Measurements from ENCODE around the gene PLCL1. TPM values are rescaled to one million over a fixed set of nuclear protein-coding genes. Genes with fewer than 3 reads are reported as not detected.

PLCL1 gene
- total RNA-seq, 1 experiment from 2014 or later, result 0.07 TPM

GRCh38 chr2:197904446-197904845 lies 100.1 kb downstream of the PLCL1 start:
- ATAC-seq (no peak), DNase-seq (ENCODE audit: low read depth, low spot score) (no peak)
- ChIA-PET RAD21 (ENCODE audit: low non-redundant PET in 1 of 2, low total read pairs in 2 of 2, uncharacterized antibody in 2 of 2, unreplicated experiment in 2 of 2) (no interaction called here), CTCF (no interaction called here), POLR2A (no interaction called here)
- intact Hi-C loops (cut with micrococcal nuclease), result no loop called here
- Histone ChIP-seq H4K20me1 (ENCODE audit: insufficient read depth) (no peaks in the 10 kb centered on the region), H3K9me2 (ENCODE audit: insufficient read depth) (no peaks in the 10 kb centered on the region), H3K79me2 (ENCODE audit: insufficient read depth, low read length) (no peaks in the 10 kb centered on the region), H3K27ac (ENCODE audit: low read depth, low read length) (no peak overlapping the region), H3K4me2 (ENCODE audit: low read length) (no peak overlapping the region), H3K4me1 (ENCODE audit: control insufficient read depth in 1 of 2, insufficient read depth in 2 of 2, low read length in 2 of 2) (peaks cover 0 to 2% of the 10 kb centered on the region in 2 experiments; a peak in 2 of 4 replicates), H2AFZ (ENCODE audit: low read depth, low read length, poor library complexity, severe bottlenecking) (no peak overlapping the region), H3K9me3 (ENCODE audit: control insufficient read depth in 1 of 2, insufficient read depth in 1 of 2, low read depth in 1 of 2, low read length in 2 of 2) (no peaks in the 10 kb centered on the region), H3K27me3 (ENCODE audit: insufficient read depth, low read length) (peaks cover 34% of the 10 kb centered on the region), H3K9ac (ENCODE audit: low read length) (no peak overlapping the region), H3K4me3 (replicated peaks in 1 of 2; ENCODE audit: low read depth in 1 of 2, low read length in 2 of 2) (no peak overlapping the region), H3K36me3 (ENCODE audit: control insufficient read depth in 1 of 2, insufficient read depth in 2 of 2, low read length in 2 of 2) (no peaks in the 10 kb centered on the region)
- TF ChIP-seq FOSL1 (IDR thresholded peaks at IDR 0.05; ENCODE audit: low read depth) (no peak), POLR2A (IDR thresholded peaks at IDR 0.05; ENCODE audit: borderline replicate concordance, extremely low read depth, insufficient read depth, insufficient read length) (no peak), RAD21 (IDR thresholded peaks at IDR 0.05; ENCODE audit: low read depth) (no peak), EZH2phosphoT487 (IDR thresholded peaks at IDR 0.05; ENCODE audit: borderline replicate concordance) (no peak), SP1 (IDR thresholded peaks at IDR 0.05; ENCODE audit: low read depth) (no peak), TCF7L2 (IDR thresholded peaks at IDR 0.05; ENCODE audit: borderline replicate concordance, extremely low read depth, insufficient read depth, insufficient read length) (no peak), YY1 (IDR thresholded peaks at IDR 0.05; ENCODE audit: extremely low read depth, insufficient replicate concordance, low read depth, low read length) (no peak), JUND (IDR thresholded peaks at IDR 0.05) (no peak), ZNF274 (IDR thresholded peaks at IDR 0.05; ENCODE audit: low read depth, low read length) (no peak), EGR1 (IDR thresholded peaks at IDR 0.05; ENCODE audit: low read depth) (no peak), SRF (IDR thresholded peaks at IDR 0.05; ENCODE audit: low read depth) (no peak), MAX (IDR thresholded peaks at IDR 0.05) (no peak), SIN3A (IDR thresholded peaks at IDR 0.05; ENCODE audit: low read depth) (no peak)
- no TSS peak for BruUV-seq (replicated peaks)

- Histone ChIP-seq H3K4me2 (ENCODE audit: low read length) (no peak overlapping the region), H3K9ac (ENCODE audit: low read length) (no peak overlapping the region), H3K9me2 (ENCODE audit: insufficient read depth) (no peaks in the 10 kb centered on the region), H3K36me3 (ENCODE audit: control insufficient read depth in 1 of 2, insufficient read depth in 2 of 2, low read length in 2 of 2) (no peaks in the 10 kb centered on the region), H2AFZ (ENCODE audit: low read depth, low read length, poor library complexity, severe bottlenecking) (no peak overlapping the region), H3K79me2 (ENCODE audit: insufficient read depth, low read length) (no peaks in the 10 kb centered on the region), H3K4me1 (ENCODE audit: control insufficient read depth in 1 of 2, insufficient read depth in 2 of 2, low read length in 2 of 2) (peaks cover 0 to 2% of the 10 kb centered on the region in 2 experiments; a peak in 2 of 4 replicates), H3K27ac (ENCODE audit: low read depth, low read length) (no peak overlapping the region), H3K4me3 (replicated peaks in 1 of 2; ENCODE audit: low read depth in 1 of 2, low read length in 2 of 2) (no peak overlapping the region), H4K20me1 (ENCODE audit: insufficient read depth) (no peaks in the 10 kb centered on the region), H3K27me3 (ENCODE audit: insufficient read depth, low read length) (peaks cover 30% of the 10 kb centered on the region; the same call in 1 of the 2 replicates), H3K9me3 (ENCODE audit: control insufficient read depth in 1 of 2, insufficient read depth in 1 of 2, low read depth in 1 of 2, low read length in 2 of 2) (no peaks in the 10 kb centered on the region)
- CTCF ChIA-PET, result no interaction called here
- DNase-seq (ENCODE audit: low read depth, low spot score), result no peak
- no peak for ATAC-seq
- intact Hi-C loops (cut with micrococcal nuclease), result no loop called here
- RAD21 ChIA-PET (ENCODE audit: low non-redundant PET in 1 of 2, low total read pairs in 2 of 2, uncharacterized antibody in 2 of 2, unreplicated experiment in 2 of 2), result no interaction called here
- BruUV-seq (replicated peaks), result no TSS peak
- POLR2A ChIA-PET, result no interaction called here
- no peak for TF ChIP-seq CTCF (IDR thresholded peaks at IDR 0.05 in 2 of 3, conservative IDR thresholded peaks at IDR 0.05 in 1 of 3; ENCODE audit: borderline replicate concordance in 1 of 3, insufficient read depth in 1 of 3, low read depth in 2 of 3, low read length in 2 of 3)
- no peak for TF ChIP-seq CEBPB (IDR thresholded peaks at IDR 0.05; ENCODE audit: low read depth)
- TF ChIP-seq EGR1 (IDR thresholded peaks at IDR 0.05; ENCODE audit: low read depth), result no peak
- TF ChIP-seq ATF3 (IDR thresholded peaks at IDR 0.05), result no peak
- TF ChIP-seq FOSL1 (IDR thresholded peaks at IDR 0.05; ENCODE audit: low read depth), result no peak
- no peak for TF ChIP-seq CBX3 (IDR thresholded peaks at IDR 0.05; ENCODE audit: low read depth)
- TF ChIP-seq SP1 (IDR thresholded peaks at IDR 0.05; ENCODE audit: low read depth), result no peak
- TF ChIP-seq EZH2phosphoT487 (IDR thresholded peaks at IDR 0.05; ENCODE audit: borderline replicate concordance), result no peak
- TF ChIP-seq JUND (IDR thresholded peaks at IDR 0.05), result no peak
Measured at GRCh38 chr2:197908156-197908555, 103.8 kb downstream of the PLCL1 start.

Data from HCT116 (cell line).